ENCODE data around the gene FUOM. TPM values are rescaled to one million over a fixed set of nuclear protein-coding genes. Genes with fewer than 3 reads are reported as not detected.
A peak's percentile ranks its signal among the peaks of the same experiment; 100 is the strongest.

Gene FUOM
- total RNA-seq, 1 donor from 2014 or later: 38.5 TPM

GRCh38 chr10:133332936-133333699 lies 24.7 kb downstream of the FUOM start:
- Histone ChIP-seq H3K36me3 (no peaks in the 10 kb centered on the region), H3K9me3 (no peaks in the 10 kb centered on the region), H3K27ac (no peak overlapping the region), H3K27me3 (peaks cover 27% of the 10 kb centered on the region), H3K4me3 (no peak overlapping the region), H3K4me1 (peaks cover 9 to 18% of the 10 kb centered on the region in 2 donors)
- no peak for TF ChIP-seq CTCF (IDR thresholded peaks at IDR 0.05)
- DNase-seq (ENCODE audit: low spot score in 2 of 2): no peak
- intact Hi-C loops (cut with DNase I): loop anchor here (5.0 kb wide), 1 partner anchor 39 kb away; the partner anchor contains the start of gene ECHS1

- Histone ChIP-seq H3K4me1 (peaks cover 8 to 11% of the 10 kb centered on the region in 2 donors), H3K36me3 (no peaks in the 10 kb centered on the region), H3K27me3 (peaks cover 19% of the 10 kb centered on the region), H3K4me3 (peak overlapping the region; percentile 34 to 55), H3K27ac (no peak overlapping the region), H3K9me3 (no peaks in the 10 kb centered on the region)
- DNase-seq (ENCODE audit: low spot score in 2 of 2): peak in 1 of 2 donors; percentile 86
- TF ChIP-seq CTCF (IDR thresholded peaks at IDR 0.05): peak; percentile 73 to 99 (median 97)
- intact Hi-C loops (cut with DNase I): loop anchor here (2.0 to 10.0 kb wide), 3 partner anchors 21 to 185 kb away; partner anchors contain the start of genes ECHS1, TUBGCP2 and ZNF511
Measured at GRCh38 chr10:133329491-133330202, 28.2 kb downstream of the FUOM start.

GRCh38 chr10:133328358-133329343 lies 29.2 kb downstream of the FUOM start:
- no peak for TF ChIP-seq CTCF (IDR thresholded peaks at IDR 0.05)
- DNase-seq (ENCODE audit: low spot score in 2 of 2): no peak

GRCh38 chr10:133327651-133328357 lies 30.0 kb downstream of the FUOM start:
- TF ChIP-seq CTCF (IDR thresholded peaks at IDR 0.05): no peak
- Histone ChIP-seq H3K27me3 (peaks cover 19% of the 10 kb centered on the region), H3K27ac (no peak overlapping the region), H3K36me3 (no peaks in the 10 kb centered on the region), H3K4me3 (no peak overlapping the region), H3K9me3 (no peaks in the 10 kb centered on the region), H3K4me1 (peaks cover 8 to 11% of the 10 kb centered on the region in 2 donors)
- intact Hi-C loops (cut with DNase I): loop anchor here (2.0 to 10.0 kb wide), 2 partner anchors 19 to 187 kb away; partner anchors contain the start of genes TUBGCP2 and ZNF511
- no peak for DNase-seq (ENCODE audit: low spot score in 2 of 2)

More at GRCh38 chr10:133328358-133329343, 29.2 kb downstream of the FUOM start:
- Histone ChIP-seq H3K36me3 (no peaks in the 10 kb centered on the region), H3K27ac (no peak overlapping the region), H3K4me1 (peaks cover 8 to 11% of the 10 kb centered on the region in 2 donors), H3K9me3 (no peaks in the 10 kb centered on the region), H3K4me3 (no peak overlapping the region), H3K27me3 (peaks cover 19% of the 10 kb centered on the region)
- intact Hi-C loops (cut with DNase I): loop anchor here (2.0 to 10.0 kb wide), 2 partner anchors 20 to 186 kb away; partner anchors contain the start of genes TUBGCP2 and ZNF511
